Astrocyte (in vitro differentiated cells and primary cell): Measurements from ENCODE around the gene CFL1.

Source experiments
- EZH2 ChIP-seq: IDR thresholded peaks from 2 replicates; pipeline ENCODE4 v1.6.1; 2012; ENCODE audit warnings: mild to moderate bottlenecking, low read length, inconsistent platforms; ENCODE audit not compliant: insufficient read depth
- TF ChIP-seq, protein P1 (sequence below): IDR thresholded peaks from 2 replicates; pipeline ENCODE4 v1.5.1; 2011; ENCODE audit warnings: low read depth, mild to moderate bottlenecking, inconsistent platforms, low read length, moderate library complexity; ENCODE audit not compliant: insufficient read depth

- TF ChIP-seq, protein P1, sequence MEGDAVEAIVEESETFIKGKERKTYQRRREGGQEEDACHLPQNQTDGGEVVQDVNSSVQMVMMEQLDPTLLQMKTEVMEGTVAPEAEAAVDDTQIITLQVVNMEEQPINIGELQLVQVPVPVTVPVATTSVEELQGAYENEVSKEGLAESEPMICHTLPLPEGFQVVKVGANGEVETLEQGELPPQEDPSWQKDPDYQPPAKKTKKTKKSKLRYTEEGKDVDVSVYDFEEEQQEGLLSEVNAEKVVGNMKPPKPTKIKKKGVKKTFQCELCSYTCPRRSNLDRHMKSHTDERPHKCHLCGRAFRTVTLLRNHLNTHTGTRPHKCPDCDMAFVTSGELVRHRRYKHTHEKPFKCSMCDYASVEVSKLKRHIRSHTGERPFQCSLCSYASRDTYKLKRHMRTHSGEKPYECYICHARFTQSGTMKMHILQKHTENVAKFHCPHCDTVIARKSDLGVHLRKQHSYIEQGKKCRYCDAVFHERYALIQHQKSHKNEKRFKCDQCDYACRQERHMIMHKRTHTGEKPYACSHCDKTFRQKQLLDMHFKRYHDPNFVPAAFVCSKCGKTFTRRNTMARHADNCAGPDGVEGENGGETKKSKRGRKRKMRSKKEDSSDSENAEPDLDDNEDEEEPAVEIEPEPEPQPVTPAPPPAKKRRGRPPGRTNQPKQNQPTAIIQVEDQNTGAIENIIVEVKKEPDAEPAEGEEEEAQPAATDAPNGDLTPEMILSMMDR, result no peak
- no peak for TF ChIP-seq EZH2
These were observed 3.7 kb upstream of the CFL1 start for GRCh38 chr11:65861533-65862183.
